ENCODE results near the gene TSPAN19.

TSPAN19 gene

GRCh38 chr12:85036234-85036707, at the start of gene TSPAN19, which contains the start of gene LRRIQ1:
TSS of gene TSPAN19 (minus strand) at chr12:85036277. CDS start at chr12:85029946, 6,331 bp downstream.
TSS of gene LRRIQ1 (plus strand) at chr12:85036351. CDS start at chr12:85038177, 1,826 bp downstream.
- Mint-ChIP-seq H3K27me3 (peaks cover 14 to 15% of the 10 kb centered on the region in 2 donors), H3K4me1 (peaks cover 5 to 6% of the 10 kb centered on the region in 2 donors), H3K4me3 (peak within 1 kb of the TSS; percentile 84 to 86), H3K9me3 (no peaks in the 10 kb centered on the region), H3K27ac (peak within 1 kb of the TSS; percentile 84), H3K36me3 (no peaks in the 10 kb centered on the region)
- DNase-seq (peak; percentile 53), ATAC-seq (replicated peaks) (peak; percentile 90 to 92)

GRCh38 chr12:85085066-85085465, 49.0 kb upstream of the TSPAN19 start:
- ATAC-seq (replicated peaks) (no peak), DNase-seq (no peak)
- no peaks in the 10 kb centered on the region for H3K27me3 Mint-ChIP-seq
- H3K27ac Mint-ChIP-seq: no peak overlapping the region
- H3K4me3 Mint-ChIP-seq: no peak overlapping the region
- H3K9me3 Mint-ChIP-seq: no peaks in the 10 kb centered on the region
- H3K4me1 Mint-ChIP-seq: no peaks in the 10 kb centered on the region
- no peaks in the 10 kb centered on the region for H3K36me3 Mint-ChIP-seq

DNA sequence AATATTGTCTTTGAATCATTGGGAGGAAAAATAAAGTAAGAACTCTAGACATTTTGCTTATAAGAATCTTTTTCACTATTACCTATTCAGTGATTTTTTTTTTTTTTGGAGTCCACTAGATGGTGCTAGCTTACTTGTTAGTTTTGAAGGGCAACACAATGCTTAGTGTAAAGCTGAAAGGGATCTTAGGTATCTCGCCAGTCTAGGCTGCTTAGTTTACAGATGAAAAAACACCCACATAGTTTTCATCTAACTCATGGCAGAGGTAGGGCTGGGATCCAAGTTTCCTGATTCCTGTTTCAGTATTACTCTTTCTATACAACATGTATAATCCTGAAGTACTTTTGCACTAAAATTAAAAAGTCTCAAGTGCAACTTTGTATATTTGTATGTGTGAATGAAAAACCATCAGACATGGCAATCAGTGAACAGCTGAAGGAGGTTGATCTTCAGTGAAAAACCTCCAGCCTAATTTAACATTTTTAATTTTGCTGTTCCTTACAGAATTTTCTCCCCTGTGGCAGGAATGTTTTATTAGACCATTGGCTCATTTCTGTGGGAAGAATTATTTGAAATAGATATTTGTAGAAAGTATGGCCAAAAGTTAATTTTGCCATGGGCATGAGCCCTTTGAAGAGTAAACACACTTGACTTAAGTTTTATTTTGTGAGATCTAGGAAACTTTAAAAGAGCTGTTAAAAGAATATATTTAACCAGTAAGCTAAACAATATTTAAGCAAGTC, 40.8 kb upstream of the TSPAN19 start:
- no peak overlapping the region for H3K27ac Mint-ChIP-seq
- ATAC-seq (replicated peaks) (peak; percentile 65 to 76), DNase-seq (no peak)
- H3K36me3 Mint-ChIP-seq: no peaks in the 10 kb centered on the region
- no peaks in the 10 kb centered on the region for H3K9me3 Mint-ChIP-seq
- no peaks in the 10 kb centered on the region for H3K27me3 Mint-ChIP-seq
- no peak overlapping the region for H3K4me3 Mint-ChIP-seq
- no peaks in the 10 kb centered on the region for H3K4me1 Mint-ChIP-seq

GRCh38 chr12:85072826-85073225, 36.7 kb upstream of the TSPAN19 start:
- Mint-ChIP-seq H3K4me3 (no peak overlapping the region), H3K9me3 (peaks cover 0 to 2% of the 10 kb centered on the region in 2 donors), H3K36me3 (no peaks in the 10 kb centered on the region), H3K27ac (no peak overlapping the region), H3K27me3 (no peaks in the 10 kb centered on the region), H3K4me1 (no peaks in the 10 kb centered on the region)
- ATAC-seq (replicated peaks) (no peak), DNase-seq (no peak)

GRCh38 chr12:85065837-85066482, 29.9 kb upstream of the TSPAN19 start:
- DNase-seq: no peak
- no peaks in the 10 kb centered on the region for H3K36me3 Mint-ChIP-seq
- H3K9me3 Mint-ChIP-seq: peaks cover 0 to 3% of the 10 kb centered on the region in 2 donors
- no peaks in the 10 kb centered on the region for H3K4me1 Mint-ChIP-seq
- no peak overlapping the region for H3K4me3 Mint-ChIP-seq
- no peak for ATAC-seq (replicated peaks)
- no peaks in the 10 kb centered on the region for H3K27me3 Mint-ChIP-seq
- H3K27ac Mint-ChIP-seq: no peak overlapping the region

- DNase-seq (no peak), ATAC-seq (replicated peaks) (no peak)
- H3K27me3 Mint-ChIP-seq: no peaks in the 10 kb centered on the region
- H3K36me3 Mint-ChIP-seq: no peaks in the 10 kb centered on the region
- H3K9me3 Mint-ChIP-seq: peaks cover 0 to 1% of the 10 kb centered on the region in 2 donors
- no peak overlapping the region for H3K27ac Mint-ChIP-seq
- peaks cover 6 to 21% of the 10 kb centered on the region in 2 donors for H3K4me1 Mint-ChIP-seq
- H3K4me3 Mint-ChIP-seq: no peak overlapping the region
Measured at GRCh38 chr12:85060916-85061315, 24.8 kb upstream of the TSPAN19 start.

GRCh38 chr12:85059594-85059993, 23.5 kb upstream of the TSPAN19 start:
- no peak for ATAC-seq (replicated peaks)
- no peak overlapping the region for H3K27ac Mint-ChIP-seq
- DNase-seq: no peak
- H3K9me3 Mint-ChIP-seq: peaks cover 0 to 1% of the 10 kb centered on the region in 2 donors
- H3K4me1 Mint-ChIP-seq: peaks cover 6 to 21% of the 10 kb centered on the region in 2 donors
- no peaks in the 10 kb centered on the region for H3K27me3 Mint-ChIP-seq
- no peak overlapping the region for H3K4me3 Mint-ChIP-seq
- no peaks in the 10 kb centered on the region for H3K36me3 Mint-ChIP-seq

- Mint-ChIP-seq H3K36me3 (no peaks in the 10 kb centered on the region), H3K4me1 (peaks cover 6 to 21% of the 10 kb centered on the region in 2 donors), H3K27ac (no peak overlapping the region), H3K9me3 (no peaks in the 10 kb centered on the region), H3K4me3 (no peak overlapping the region), H3K27me3 (no peaks in the 10 kb centered on the region)
- DNase-seq: no peak
- peak; percentile 53 to 61 for ATAC-seq (replicated peaks)
Measured at GRCh38 chr12:85058339-85058738, 22.3 kb upstream of the TSPAN19 start.

DNA sequence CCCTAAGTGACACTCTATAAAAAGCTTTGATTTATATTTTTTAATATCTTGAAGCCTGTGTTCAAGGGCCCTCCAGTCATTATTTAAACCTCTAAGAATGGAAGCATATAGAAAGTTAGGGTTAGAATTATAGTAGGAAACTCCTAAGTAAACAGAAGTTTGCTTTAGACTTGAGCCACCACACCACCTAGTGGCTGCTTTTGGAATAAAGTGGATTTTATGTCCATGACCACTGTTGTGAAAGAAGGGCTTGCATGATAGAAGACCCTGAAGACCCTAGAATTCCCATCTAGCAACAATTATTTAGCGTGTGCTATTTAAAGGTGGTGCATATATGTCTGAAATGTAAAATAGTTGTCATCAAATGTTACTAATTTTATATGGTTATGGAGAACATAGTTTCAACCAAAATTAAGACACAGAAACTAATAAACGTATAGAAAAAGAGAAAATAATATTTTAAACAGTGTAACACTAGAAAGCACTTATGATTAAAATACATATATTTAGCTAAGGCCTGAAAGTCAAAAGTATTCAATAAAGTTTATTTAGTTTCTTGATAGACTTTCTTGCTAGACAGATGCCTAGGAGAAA, 21.4 kb upstream of the TSPAN19 start:
- Mint-ChIP-seq H3K4me1 (peaks cover 6 to 21% of the 10 kb centered on the region in 2 donors), H3K27ac (no peak overlapping the region), H3K9me3 (no peaks in the 10 kb centered on the region), H3K27me3 (peaks cover 0 to 5% of the 10 kb centered on the region in 2 donors), H3K36me3 (no peaks in the 10 kb centered on the region), H3K4me3 (no peak overlapping the region)
- DNase-seq (no peak), ATAC-seq (replicated peaks) (peak in 1 of 2 donors; percentile 44)

DNA sequence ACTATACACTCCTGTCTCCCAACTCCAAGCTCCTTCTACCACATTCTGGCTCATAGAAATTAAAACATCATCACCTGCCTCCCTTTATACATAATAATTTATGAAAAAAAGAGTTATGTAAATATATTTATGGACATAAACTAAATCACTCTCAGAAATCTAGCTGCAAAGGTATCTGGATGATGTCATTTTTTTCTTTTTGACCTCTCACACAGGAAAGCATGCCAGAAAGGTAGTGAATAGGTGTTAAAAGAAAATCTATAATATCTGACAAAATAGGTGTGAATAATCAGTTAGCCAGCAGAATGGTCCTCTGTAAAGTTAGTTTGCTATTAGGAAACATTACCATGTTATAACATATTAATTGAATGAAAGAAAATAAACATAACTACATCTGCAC, 7.8 kb upstream of the TSPAN19 start:
- Mint-ChIP-seq H3K4me3 (no peak overlapping the region), H3K36me3 (no peaks in the 10 kb centered on the region), H3K27ac (no peak overlapping the region), H3K4me1 (no peaks in the 10 kb centered on the region), H3K27me3 (peaks cover 4 to 6% of the 10 kb centered on the region in 2 donors), H3K9me3 (peaks cover 0 to 2% of the 10 kb centered on the region in 2 donors)
- no peak for ATAC-seq (replicated peaks)
- no peak for DNase-seq

GRCh38 chr12:85041395-85041794, 5.3 kb upstream of the TSPAN19 start:
- DNase-seq (no peak), ATAC-seq (replicated peaks) (no peak)
- peaks cover under 1 to 2% of the 10 kb centered on the region in 2 donors for H3K4me1 Mint-ChIP-seq
- H3K4me3 Mint-ChIP-seq: no peak overlapping the region
- no peaks in the 10 kb centered on the region for H3K9me3 Mint-ChIP-seq
- peaks cover 11 to 13% of the 10 kb centered on the region in 2 donors for H3K27me3 Mint-ChIP-seq
- H3K27ac Mint-ChIP-seq: no peak overlapping the region
- H3K36me3 Mint-ChIP-seq: no peaks in the 10 kb centered on the region

DNA sequence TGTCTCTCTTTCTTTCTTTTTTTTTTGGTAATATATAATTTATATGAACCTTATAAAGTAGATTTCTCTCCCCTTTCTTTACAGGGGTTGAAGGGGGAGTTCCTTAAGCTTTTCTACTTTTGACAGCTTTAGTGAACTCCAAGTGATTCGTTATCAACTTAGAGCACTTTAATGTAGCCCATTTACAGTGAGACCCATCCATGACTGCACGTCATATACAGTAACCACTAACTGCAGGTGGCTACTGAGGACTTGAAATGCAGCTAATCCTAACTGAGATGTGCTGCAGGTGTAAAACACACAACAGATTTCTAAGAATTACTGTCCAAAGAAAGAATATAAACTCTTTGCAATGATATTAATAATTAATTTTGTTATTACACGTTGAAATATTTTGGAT, 656 bp upstream of the TSPAN19 start:
- no peaks in the 10 kb centered on the region for H3K9me3 Mint-ChIP-seq
- peaks cover 5 to 6% of the 10 kb centered on the region in 2 donors for H3K4me1 Mint-ChIP-seq
- no peaks in the 10 kb centered on the region for H3K36me3 Mint-ChIP-seq
- H3K27me3 Mint-ChIP-seq: peaks cover 17 to 18% of the 10 kb centered on the region in 2 donors
- ATAC-seq (replicated peaks) (peak; percentile 44 to 54), DNase-seq (no peak)
- H3K4me3 Mint-ChIP-seq: peak overlapping the region; percentile 84 to 86
- peak overlapping the region; percentile 84 for H3K27ac Mint-ChIP-seq

- Mint-ChIP-seq H3K36me3 (no peaks in the 10 kb centered on the region), H3K27me3 (no peaks in the 10 kb centered on the region), H3K27ac (no peak overlapping the region), H3K4me3 (no peak overlapping the region), H3K9me3 (no peaks in the 10 kb centered on the region), H3K4me1 (no peaks in the 10 kb centered on the region)
- ATAC-seq (replicated peaks): no peak
- no peak for DNase-seq
Measured at GRCh38 chr12:85029456-85029855, 6.6 kb downstream of the TSPAN19 start.

DNA sequence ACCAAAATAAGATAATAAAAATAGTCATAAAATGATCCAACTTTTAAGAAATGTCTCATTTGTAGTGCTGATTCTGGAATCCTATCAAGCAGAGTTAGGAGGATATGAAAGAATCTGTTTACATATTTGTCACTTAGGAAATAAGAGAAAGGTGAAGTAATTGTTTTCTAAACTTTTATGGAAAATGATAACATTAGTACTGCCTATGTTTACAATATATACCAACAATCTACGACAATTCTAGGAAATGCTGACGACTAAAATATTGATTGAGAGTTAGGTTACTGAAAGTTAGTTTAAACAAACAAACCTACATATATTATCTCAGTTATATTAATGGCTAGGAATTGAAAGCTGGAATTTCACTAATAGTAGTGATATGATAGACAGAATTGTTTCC, 18.0 kb downstream of the TSPAN19 start:
- no peaks in the 10 kb centered on the region for H3K4me1 Mint-ChIP-seq
- H3K36me3 Mint-ChIP-seq: no peaks in the 10 kb centered on the region
- no peaks in the 10 kb centered on the region for H3K27me3 Mint-ChIP-seq
- DNase-seq (no peak), ATAC-seq (replicated peaks) (no peak)
- H3K4me3 Mint-ChIP-seq: no peak overlapping the region
- no peaks in the 10 kb centered on the region for H3K9me3 Mint-ChIP-seq
- H3K27ac Mint-ChIP-seq: no peak overlapping the region
